Measurements from ENCODE around the gene C3orf20.

DNA sequence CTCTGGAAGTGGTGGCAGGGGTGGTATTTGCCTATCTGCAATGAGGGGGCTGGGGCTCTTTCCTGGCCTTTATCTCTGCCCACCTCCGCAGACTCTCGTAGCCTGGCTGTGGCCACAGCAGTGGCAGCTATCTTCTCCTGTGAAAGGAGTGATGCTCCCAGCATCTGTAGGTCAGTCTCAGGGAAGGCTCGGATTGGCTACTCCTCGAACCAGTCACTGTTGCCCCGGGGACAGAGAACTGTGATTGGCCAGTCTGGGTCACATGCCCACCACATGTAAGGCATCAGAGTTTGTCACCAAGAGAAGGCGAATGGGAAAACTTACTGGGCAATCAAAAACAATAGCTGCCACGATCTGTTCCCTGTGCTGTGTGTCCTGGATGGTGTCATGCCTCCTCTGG, 113.7 kb downstream of the C3orf20 start:
- TF ChIP-seq POLR2AphosphoS5 (IDR thresholded peaks at IDR 0.05) = no peak
- TF ChIP-seq, protein P1, sequence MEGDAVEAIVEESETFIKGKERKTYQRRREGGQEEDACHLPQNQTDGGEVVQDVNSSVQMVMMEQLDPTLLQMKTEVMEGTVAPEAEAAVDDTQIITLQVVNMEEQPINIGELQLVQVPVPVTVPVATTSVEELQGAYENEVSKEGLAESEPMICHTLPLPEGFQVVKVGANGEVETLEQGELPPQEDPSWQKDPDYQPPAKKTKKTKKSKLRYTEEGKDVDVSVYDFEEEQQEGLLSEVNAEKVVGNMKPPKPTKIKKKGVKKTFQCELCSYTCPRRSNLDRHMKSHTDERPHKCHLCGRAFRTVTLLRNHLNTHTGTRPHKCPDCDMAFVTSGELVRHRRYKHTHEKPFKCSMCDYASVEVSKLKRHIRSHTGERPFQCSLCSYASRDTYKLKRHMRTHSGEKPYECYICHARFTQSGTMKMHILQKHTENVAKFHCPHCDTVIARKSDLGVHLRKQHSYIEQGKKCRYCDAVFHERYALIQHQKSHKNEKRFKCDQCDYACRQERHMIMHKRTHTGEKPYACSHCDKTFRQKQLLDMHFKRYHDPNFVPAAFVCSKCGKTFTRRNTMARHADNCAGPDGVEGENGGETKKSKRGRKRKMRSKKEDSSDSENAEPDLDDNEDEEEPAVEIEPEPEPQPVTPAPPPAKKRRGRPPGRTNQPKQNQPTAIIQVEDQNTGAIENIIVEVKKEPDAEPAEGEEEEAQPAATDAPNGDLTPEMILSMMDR (IDR thresholded peaks at IDR 0.05) = no peak
- TF ChIP-seq EP300 (IDR thresholded peaks at IDR 0.05) = no peak
